Measurements from ENCODE around the gene PAPOLB.

- no peak for TF ChIP-seq CTCF (IDR thresholded peaks at IDR 0.05)
- no peak for TF ChIP-seq POLR2AphosphoS5 (IDR thresholded peaks at IDR 0.05)
- no peak for TF ChIP-seq POLR2A (IDR thresholded peaks at IDR 0.05)
- TF ChIP-seq EP300 (IDR thresholded peaks at IDR 0.05) = no peak
These were observed 13.6 kb upstream of the PAPOLB start for GRCh38 chr7:4875391-4875790.

Data from suprapubic skin (tissue), 4 donors.